HepG2 (cell line): ENCODE measurements around the gene AP3B2. TPM values are rescaled to one million over a fixed set of nuclear protein-coding genes. Genes with fewer than 3 reads are reported as not detected.

Experiments used
- ATAC-seq: fragments of 200-7000 bp; cut with Tn5 transposase; 3 replicates; pipeline ENCODE4 v1.9.1; 2020; ENCODE audit warnings: mild to moderate bottlenecking, moderate library complexity
- BruUV-seq: library from RNA; stranded (reverse); fragments of 400-500 nt; replicated peaks from 2 replicates; lab custom pipeline; 2021; lab: Mats Ljungman, UMichigan
- CTCF ChIA-PET: fragments of 300-600 bp; formaldehyde crosslinking; extraction: SDS; loops from one replicate; lab custom pipeline; 2021; ENCODE audit warnings: low total read pairs, inconsistent platforms, low intra/inter-chr PET ratio; lab: Yijun Ruan, JAX
- POLR2A ChIA-PET: fragments of 350-600 bp; sonication (Branson Sonifier 250); formaldehyde crosslinking; loops from one replicate; lab custom pipeline; 2020; ENCODE audit warnings: antibody characterized with exemption, inconsistent platforms; lab: Yijun Ruan, JAX
- DNase-seq: peaks from one replicate; pipeline ENCODE4 v3.0.0-alpha.2; 2015; ENCODE audit warnings: low spot score
- FAIRE-seq: peaks from 3 replicates; lab custom pipeline; 2011; peaks lifted over from hg19 to GRCh38; lab: Jason Lieb, UNC
- H2AFZ ChIP-seq: one replicate; pipeline ENCODE4 v1.6.1; 2011; ENCODE audit warnings: low read length, inconsistent platforms
- H3K27ac ChIP-seq: fragments of 300-600 bp; 3 replicates; pipeline ENCODE4 v1.8.0; 2011; ENCODE audit warnings: mixed run types, mild to moderate bottlenecking, mixed read lengths, low read length, inconsistent platforms; ENCODE audit not compliant: insufficient read depth; ENCODE audit errors: extremely low read length
- H3K27me3 ChIP-seq, 2 experiments: fragments of 200-600 bp in 1 of 2; 2 replicates in 1 of 2; 3 replicates in 1 of 2; pipeline versions ENCODE4 v1.6.0 to v1.8.0; 2011; ENCODE audit warnings: low read length in 2 of 2, mild to moderate bottlenecking in 2 of 2, moderate library complexity in 2 of 2, inconsistent platforms in 1 of 2; ENCODE audit not compliant: insufficient read depth in 2 of 2, control insufficient read depth in 1 of 2
- H3K36me3 ChIP-seq, 2 experiments: fragments of 200-600 bp in 1 of 2; replicated peaks in 1 of 2; 2 replicates in 1 of 2; 3 replicates in 1 of 2; pipeline versions ENCODE4 v1.5.1 to v1.8.0; 2011; ENCODE audit warnings: low read length in 2 of 2, inconsistent platforms in 1 of 2; ENCODE audit not compliant: insufficient read depth in 2 of 2, control insufficient read depth in 1 of 2
- H3K4me1 ChIP-seq: 2 replicates; pipeline ENCODE4 v1.5.1; 2012; ENCODE audit warnings: low read length, inconsistent platforms; ENCODE audit not compliant: insufficient read depth
- H3K4me2 ChIP-seq: 2 replicates; pipeline ENCODE4 v1.6.0; 2011; ENCODE audit warnings: low read depth, low read length, inconsistent platforms
- H3K4me3 ChIP-seq, 3 experiments: fragments of 200-600 bp in 1 of 3; sonication (generic), shearing (Covaris generic) in 1 of 3; replicated peaks in 1 of 3; 2 replicates each; pipeline ENCODE4 v1.5.1; 2011 to 2016; ENCODE audit warnings: low read length in 3 of 3, inconsistent platforms in 2 of 3, low read depth in 2 of 3, mild to moderate bottlenecking in 2 of 3, control low read depth in 1 of 3, mixed read lengths in 1 of 3; ENCODE audit not compliant: insufficient read depth in 1 of 3
- H3K79me2 ChIP-seq: one replicate; pipeline ENCODE4 v1.6.1; 2011; ENCODE audit warnings: low read length, inconsistent platforms; ENCODE audit not compliant: insufficient read depth
- H3K9ac ChIP-seq: 2 replicates; pipeline ENCODE4 v1.6.0; 2011; ENCODE audit warnings: mild to moderate bottlenecking, low read depth, low read length, inconsistent platforms; ENCODE audit not compliant: insufficient read depth
- H3K9me3 ChIP-seq: 2 replicates; pipeline ENCODE4 v1.5.1; 2012; ENCODE audit warnings: mild to moderate bottlenecking, low read length
- H4K20me1 ChIP-seq: 2 replicates; pipeline ENCODE4 v1.6.0; 2011; ENCODE audit warnings: inconsistent platforms, mild to moderate bottlenecking, low read length, moderate library complexity; ENCODE audit not compliant: insufficient read depth
- CENPT ChIP-seq: sonication (generic); formaldehyde crosslinking; IDR thresholded peaks from 2 replicates; pipeline ENCODE4 v1.8.0; 2022; ENCODE audit warnings: low read depth, mild to moderate bottlenecking, moderate library complexity, missing genetic modification reagents
- FOXA1 ChIP-seq, 2 experiments: fragments of 450-650 bp in 1 of 2; sonication (generic) in 1 of 2; formaldehyde crosslinking in 1 of 2; IDR thresholded peaks; 2 replicates each; pipeline versions ENCODE4 v1.4.0 to v1.6.1; 2016 to 2020; ENCODE audit warnings: missing genetic modification reagents in 1 of 2
- GTF2F1 ChIP-seq: fragments of 150-350 bp; IDR thresholded peaks from 2 replicates; pipeline ENCODE4 v1.6.1; 2014; ENCODE audit warnings: low read length
- HOXA3 ChIP-seq: sonication (generic); formaldehyde crosslinking; IDR thresholded peaks from 2 replicates; pipeline ENCODE4 v1.5.0; 2020; ENCODE audit warnings: missing genetic modification reagents
- MBNL3 ChIP-seq: fragments of 250-450 bp; sonication (Bioruptor Pico); conservative IDR thresholded peaks from 2 replicates; pipeline ENCODE4 v1.8.0; 2022; ENCODE audit warnings: mild to moderate bottlenecking, inconsistent platforms
- MIER3 ChIP-seq: IDR thresholded peaks from 2 replicates; pipeline ENCODE4 v1.6.1; 2016; ENCODE audit warnings: missing compliant biosample characterization, borderline replicate concordance
- NR2F2 ChIP-seq: IDR thresholded peaks from 2 replicates; pipeline ENCODE4 v1.6.1; 2012; ENCODE audit warnings: low read depth, inconsistent platforms, borderline replicate concordance
- PHB2 ChIP-seq: fragments of 450-650 bp; IDR thresholded peaks from 2 replicates; pipeline ENCODE4 v1.6.1; 2018; ENCODE audit not compliant: partially characterized antibody
- PITX1 ChIP-seq: sonication (generic); formaldehyde crosslinking; IDR thresholded peaks from 2 replicates; pipeline ENCODE4 v1.5.1; 2020; ENCODE audit warnings: mild to moderate bottlenecking, missing genetic modification reagents
- SIX1 ChIP-seq: sonication (generic); formaldehyde crosslinking; IDR thresholded peaks from 2 replicates; pipeline ENCODE4 v1.4.0; 2020; ENCODE audit warnings: missing genetic modification reagents, borderline replicate concordance
- SNAI1 ChIP-seq: sonication (generic); formaldehyde crosslinking; IDR thresholded peaks from 2 replicates; pipeline ENCODE4 v1.5.0; 2020; ENCODE audit warnings: mild to moderate bottlenecking, missing genetic modification reagents, borderline replicate concordance
- THYN1 ChIP-seq: sonication (generic); formaldehyde crosslinking; IDR thresholded peaks from 2 replicates; pipeline ENCODE4 v1.8.1; 2023; ENCODE audit warnings: low read depth, mild to moderate bottlenecking, moderate library complexity, missing genetic modification reagents, borderline replicate concordance
- TSC22D2 ChIP-seq: sonication (generic); formaldehyde crosslinking; IDR thresholded peaks from 2 replicates; pipeline ENCODE4 v1.5.1; 2020; ENCODE audit warnings: missing genetic modification reagents, mild to moderate bottlenecking, borderline replicate concordance
- ZC3H4 ChIP-seq: sonication (generic); formaldehyde crosslinking; IDR thresholded peaks from 2 replicates; pipeline ENCODE4 v1.4.0; 2020; ENCODE audit warnings: missing genetic modification reagents, borderline replicate concordance
- ZNF7 ChIP-seq: IDR thresholded peaks from 2 replicates; pipeline ENCODE4 v1.6.1; 2016; ENCODE audit warnings: missing biosample characterization, missing genetic modification reagents
- ZNF747 ChIP-seq: sonication (generic); formaldehyde crosslinking; IDR thresholded peaks from 2 replicates; pipeline ENCODE4 v1.8.1; 2023; ENCODE audit warnings: missing genetic modification reagents, mild to moderate bottlenecking, borderline replicate concordance
- WGBS: methylation state at CpG from one replicate; pipeline ENCODE4 v1.1.6; 2017; ENCODE audit warnings: low lambda C conversion rate; 5-methylcytosine and 5-hydroxymethylcytosine counted together
- in situ Hi-C: cut with HindIII; loops from 2 replicates; pipeline ENCODE4 v1.10.0; 2017; ENCODE audit warnings: low pct_unique_long_range_greater_than_20kb; ENCODE audit not compliant: extremely low pct_ligation_motif_present
- intact Hi-C: fragments of 100-400 bp; cut with micrococcal nuclease; formaldehyde crosslinking; loops from one replicate; pipeline ENCODE4 v1.10.0; 2022; ENCODE audit not compliant: unreplicated experiment
- polyA plus RNA-seq, 8 experiments: library from polyadenylated mRNA; depleted of rRNA in 3 of 8; stranded (reverse) in 7 of 8; unstranded in 1 of 8; fragments of >200 nt; fragmentation: Illumina TruSeq in 4 of 8; extraction: Trizol in 4 of 8; gene quantifications; 2 replicates each; pipeline versions ENCODE4 v1.2.1 to v1.2.3, GENCODE V29; 2011 to 2016; ENCODE audit warnings: low read depth in 4 of 8, missing spikeins in 1 of 8, mixed read lengths in 1 of 8; ENCODE audit not compliant: insufficient read depth in 1 of 8
- total RNA-seq, 5 experiments: library from RNA; depleted of rRNA; stranded (reverse); fragments of >200 nt; fragmentation: Illumina TruSeq; extraction: Trizol; gene quantifications; 2 replicates each; pipeline ENCODE4 v1.2.3, GENCODE V29; 2016; ENCODE audit warnings: low read depth in 1 of 5

Gene AP3B2
- total and polyA plus RNA-seq, 2 of the 13 experiments (the other 11 are each of a cell fraction or from before 2014, with no cell fraction given): not detected

- 0% methylated on average over 2 of the region's 2 CpGs for WGBS
- H3K9ac ChIP-seq: no peak overlapping the region
- no peak for TF ChIP-seq FOXA1 (IDR thresholded peaks at IDR 0.05)
- TF ChIP-seq FOXA1 (CRISPR knock-in tag; IDR thresholded peaks at IDR 0.05): no peak
- TF ChIP-seq MIER3 (CRISPR knock-in tag): no peak
- no peak for TF ChIP-seq PHB2
- no peak for TF ChIP-seq MBNL3 (CRISPR knock-in tag)
- no peak for TF ChIP-seq PITX1 (CRISPR knock-in tag)
- no peak for TF ChIP-seq SIX1 (CRISPR knock-in tag)
- TF ChIP-seq TSC22D2 (CRISPR knock-in tag): no peak
- no peak for TF ChIP-seq ZNF747 (CRISPR knock-in tag)
- no peak for TF ChIP-seq GTF2F1
- no peak for TF ChIP-seq HOXA3
- no peak for TF ChIP-seq THYN1 (CRISPR knock-in tag)
- TF ChIP-seq SNAI1 (CRISPR knock-in tag): no peak
- no peak for TF ChIP-seq NR2F2
- TF ChIP-seq CENPT: no peak
- TF ChIP-seq ZC3H4: no peak
- no peak for TF ChIP-seq ZNF7 (CRISPR knock-in tag)
- H4K20me1 ChIP-seq: no peaks in the 10 kb centered on the region
- no peak for ATAC-seq
- no peaks in the 10 kb centered on the region for H3K9me3 ChIP-seq
- ChIA-PET POLR2A (no interaction called here), CTCF (no interaction called here)
- in situ Hi-C loops (no loop called here), intact Hi-C loops (no loop called here)
- H3K79me2 ChIP-seq: no peaks in the 10 kb centered on the region
- H3K36me3 ChIP-seq: no peaks in the 10 kb centered on the region
- BruUV-seq: no TSS peak
- FAIRE-seq: no peak
- H3K4me1 ChIP-seq: no peaks in the 10 kb centered on the region
- DNase-seq: no peak
- peaks cover 0 to 8% of the 10 kb centered on the region in 2 experiments; a peak in 2 of 5 replicates for H3K27me3 ChIP-seq
- H3K4me3 ChIP-seq: no peak overlapping the region
- H2AFZ ChIP-seq: no peak overlapping the region
- no peak overlapping the region for H3K27ac ChIP-seq
- H3K4me2 ChIP-seq: no peak overlapping the region
Measured at GRCh38 chr15:82674873-82675272, 34.8 kb downstream of the AP3B2 start.
